Mucosa of descending colon (tissue), 3 donors: ENCODE results near the gene CNIH3. TPM values are rescaled to one million over a fixed set of nuclear protein-coding genes. Genes with fewer than 3 reads are reported as not detected.
A peak's percentile ranks its signal among the peaks of the same experiment; 100 is the strongest.

Experiments
- ATAC-seq: fragments of 200-7000 bp; cut with Tn5 transposase; one replicate; pipeline ENCODE4 v1.9.1; 2020; ENCODE audit warnings: mild to moderate bottlenecking, moderate library complexity
- DNase-seq, 3 donors: peaks; one replicate each; pipeline ENCODE4 v3.0.0-alpha.2; 2020
- H3K36me3 ChIP-seq: fragments of 200-600 bp; one replicate; pipeline ENCODE4 v1.8.0; 2021; ENCODE audit warnings: low read depth, mild to moderate bottlenecking
- H3K4me1 ChIP-seq: fragments of 200-600 bp; one replicate; pipeline ENCODE4 v1.8.0; 2021; ENCODE audit warnings: low read depth, mild to moderate bottlenecking
- H3K4me3 ChIP-seq: fragments of 200-600 bp; one replicate; pipeline ENCODE4 v1.8.0; 2021; ENCODE audit warnings: mild to moderate bottlenecking
- H3K9me3 ChIP-seq: fragments of 200-600 bp; one replicate; pipeline ENCODE4 v1.8.0; 2021; ENCODE audit warnings: mild to moderate bottlenecking
- CTCF ChIP-seq: fragments of 200-600 bp; IDR thresholded peaks from one replicate; pipeline ENCODE4 v1.8.0; 2022; ENCODE audit warnings: antibody characterized with exemption, mild to moderate bottlenecking
- intact Hi-C, 2 donors: fragments of 100-400 bp; cut with DNase I in 1 of 2; cut with micrococcal nuclease in 1 of 2; formaldehyde crosslinking; loops; one replicate each; pipeline versions ENCODE4 v1.11.0 to v1.11.1; 2022; cut with DNase I, micrococcal nuclease
- total RNA-seq, 3 donors: library from RNA; stranded (reverse); fragmentation: NEBNext Ultra II Directional in 2 of 3; extraction: Animal tissue kit (Norgen Biotek cat#: 25700) in 2 of 3; gene quantifications; one replicate each; pipeline versions ENCODE4 v1.2.1 to v1.2.4, GENCODE V29; 2021 to 2023
- donor health status: DM: no; HTN: no; CAD: no; lungs with moderate emphysema.
- donor health status: DM: no; HTN: no; CAD: no.
- donor health status: DM: no; HTN: yes; CAD: no.

CNIH3 gene
- total RNA-seq, 3 donors from 2014 or later: 1.0 to 2.5 (median 1.1) TPM

GRCh38 chr1:224582041-224582440 lies 34.1 kb upstream of the CNIH3 start:
- Histone ChIP-seq H3K4me1 (no peaks in the 10 kb centered on the region), H3K9me3 (no peaks in the 10 kb centered on the region), H3K36me3 (no peaks in the 10 kb centered on the region), H3K4me3 (no peak overlapping the region)
- TF ChIP-seq CTCF: no peak
- DNase-seq (no peak), ATAC-seq (peak; percentile 38)
- intact Hi-C loops: no loop called here

GRCh38 chr1:224583774-224584173 lies 32.3 kb upstream of the CNIH3 start:
- ATAC-seq: no peak

GRCh38 chr1:224585051-224585450 lies 31.1 kb upstream of the CNIH3 start:
- no peak overlapping the region for H3K4me3 ChIP-seq
- no peaks in the 10 kb centered on the region for H3K36me3 ChIP-seq
- H3K9me3 ChIP-seq: no peaks in the 10 kb centered on the region
- intact Hi-C loops: no loop called here
- DNase-seq: no peak
- no peak for ATAC-seq
- no peak for TF ChIP-seq CTCF
- no peaks in the 10 kb centered on the region for H3K4me1 ChIP-seq

More at GRCh38 chr1:224583774-224584173, 32.3 kb upstream of the CNIH3 start:
- TF ChIP-seq CTCF: no peak
- no peak for DNase-seq
- intact Hi-C loops: no loop called here
- H3K9me3 ChIP-seq: no peaks in the 10 kb centered on the region
- H3K4me1 ChIP-seq: no peaks in the 10 kb centered on the region
- no peaks in the 10 kb centered on the region for H3K36me3 ChIP-seq
- no peak overlapping the region for H3K4me3 ChIP-seq

- DNase-seq: no peak
- Histone ChIP-seq H3K4me3 (no peak overlapping the region), H3K4me1 (no peaks in the 10 kb centered on the region), H3K36me3 (no peaks in the 10 kb centered on the region), H3K9me3 (no peaks in the 10 kb centered on the region)
- intact Hi-C loops: no loop called here
- no peak for TF ChIP-seq CTCF
- ATAC-seq: no peak
Measured at GRCh38 chr1:224587051-224587450, 29.1 kb upstream of the CNIH3 start.

GRCh38 chr1:224588515-224588914 lies 27.6 kb upstream of the CNIH3 start:
- H3K36me3 ChIP-seq: no peaks in the 10 kb centered on the region
- ATAC-seq: no peak
- TF ChIP-seq CTCF: no peak
- H3K4me3 ChIP-seq: no peak overlapping the region
- no peaks in the 10 kb centered on the region for H3K9me3 ChIP-seq
- no peaks in the 10 kb centered on the region for H3K4me1 ChIP-seq
- intact Hi-C loops: no loop called here
- DNase-seq: no peak

- intact Hi-C loops: no loop called here
- Histone ChIP-seq H3K9me3 (no peaks in the 10 kb centered on the region), H3K4me1 (no peaks in the 10 kb centered on the region), H3K4me3 (no peak overlapping the region), H3K36me3 (no peaks in the 10 kb centered on the region)
- TF ChIP-seq CTCF: no peak
- no peak for DNase-seq
- no peak for ATAC-seq
Measured at GRCh38 chr1:224589006-224589405, 27.1 kb upstream of the CNIH3 start.
